Neural cell (in vitro differentiated cells): ENCODE results near the gene FAAP24. TPM values are rescaled to one million over a fixed set of nuclear protein-coding genes. Genes with fewer than 3 reads are reported as not detected.
"Not testable (repeated sequence)": the region's sequence is repeated elsewhere in the genome, so short reads cannot be mapped to it uniquely, and the experiment has no call there.

ENCODE experiments used
- H2AFZ ChIP-seq: fragments of 200-600, 300-800 bp; sonication (generic), shearing (Covaris generic); 2 replicates; pipeline ENCODE4 v1.6.0; 2014; ENCODE audit warnings: low read depth, mild to moderate bottlenecking, antibody characterized with exemption, low read length, moderate library complexity
- H3F3A ChIP-seq: fragments of 200-600 bp; shearing (Covaris generic); 2 replicates; pipeline ENCODE4 v1.6.1; 2016; ENCODE audit warnings: mild to moderate bottlenecking, moderate library complexity, mixed read lengths, antibody characterized with exemption, low read length; ENCODE audit not compliant: insufficient read depth, poor library complexity, severe bottlenecking
- H3K27ac ChIP-seq: fragments of 200-600, 300-800 bp; sonication (generic), shearing (Covaris generic); 2 replicates; pipeline ENCODE4 v1.5.1; 2014; ENCODE audit warnings: mild to moderate bottlenecking, low read length, moderate library complexity
- H3K27me3 ChIP-seq: fragments of 300-800, 200-600 bp; sonication (generic), shearing (Covaris generic); 2 replicates; pipeline ENCODE4 v1.6.0; 2014; ENCODE audit warnings: mild to moderate bottlenecking, low read depth, low read length, moderate library complexity; ENCODE audit not compliant: insufficient read depth
- H3K36me3 ChIP-seq: fragments of 300-800, 200-600 bp; sonication (generic), shearing (Covaris generic); 2 replicates; pipeline ENCODE4 v1.5.1; 2014; ENCODE audit warnings: mild to moderate bottlenecking, antibody characterized with exemption, low read length, moderate library complexity; ENCODE audit not compliant: insufficient read depth
- H3K4me2 ChIP-seq: fragments of 300-800, 200-600 bp; sonication (generic), shearing (Covaris generic); 2 replicates; pipeline ENCODE4 v1.6.0; 2014; ENCODE audit warnings: mild to moderate bottlenecking, low read length
- H3K4me3 ChIP-seq: fragments of 300-800, 200-600 bp; sonication (generic), shearing (Covaris generic); 2 replicates; pipeline ENCODE4 v1.5.1; 2014; ENCODE audit warnings: mild to moderate bottlenecking, low read length, moderate library complexity
- H3K79me2 ChIP-seq: fragments of 200-600 bp; shearing (Covaris generic); replicated peaks from 2 replicates; pipeline ENCODE4 v1.6.0; 2014; ENCODE audit warnings: mild to moderate bottlenecking, low read length, moderate library complexity; ENCODE audit not compliant: insufficient read depth
- H3K9ac ChIP-seq: fragments of 300-800, 200-600 bp; sonication (generic), shearing (Covaris generic); 2 replicates; pipeline ENCODE4 v1.6.1; 2016; ENCODE audit warnings: mild to moderate bottlenecking, low read length, mixed read lengths
- H3K9me2 ChIP-seq: fragments of 200-600 bp; shearing (Covaris generic); 2 replicates; pipeline ENCODE4 v1.6.1; 2016; ENCODE audit warnings: mild to moderate bottlenecking, low read length, mixed read lengths; ENCODE audit not compliant: insufficient read depth
- H3K9me3 ChIP-seq: fragments of 200-600, 300-800 bp; sonication (generic), shearing (Covaris generic); 2 replicates; pipeline ENCODE4 v1.6.1; 2016; ENCODE audit warnings: mild to moderate bottlenecking, mixed run types, low read length, moderate library complexity, mixed read lengths
- H4K20me1 ChIP-seq: fragments of 200-600 bp; shearing (Covaris generic); 2 replicates; pipeline ENCODE4 v1.6.1; 2016; ENCODE audit warnings: mild to moderate bottlenecking, mixed run types; ENCODE audit not compliant: insufficient read depth
- CTCF ChIP-seq: fragments of 450-650 bp; IDR thresholded peaks from 2 replicates; pipeline ENCODE4 v1.5.1; 2014; ENCODE audit warnings: antibody characterized with exemption, mild to moderate bottlenecking, moderate library complexity; ENCODE audit not compliant: poor library complexity, severe bottlenecking
- EP300 ChIP-seq: fragments of 450-650 bp; conservative IDR thresholded peaks from 2 replicates; pipeline ENCODE4 v1.6.1; 2014; ENCODE audit warnings: antibody characterized with exemption, mild to moderate bottlenecking, moderate library complexity; ENCODE audit not compliant: poor library complexity, severe bottlenecking
- EZH2 ChIP-seq: fragments of 200-600, 300-800 bp; shearing (Covaris generic), sonication (generic); IDR thresholded peaks from 2 replicates; pipeline ENCODE4 v1.6.1; 2014; ENCODE audit warnings: antibody characterized with exemption, low read length, borderline replicate concordance, mild to moderate bottlenecking; ENCODE audit not compliant: insufficient read depth, poor library complexity, severe bottlenecking
- MXI1 ChIP-seq: fragments of 450-650 bp; conservative IDR thresholded peaks from 2 replicates; pipeline ENCODE4 v1.6.1; 2014; ENCODE audit warnings: antibody characterized with exemption, mild to moderate bottlenecking; ENCODE audit not compliant: poor library complexity, severe bottlenecking
- POLR2AphosphoS5 ChIP-seq: IDR thresholded peaks from 2 replicates; pipeline ENCODE4 v1.6.1; 2012
- RAD21 ChIP-seq: fragments of 450-650 bp; conservative IDR thresholded peaks from 2 replicates; pipeline ENCODE4 v1.6.1; 2014; ENCODE audit warnings: antibody characterized with exemption, mild to moderate bottlenecking, moderate library complexity
- SMC3 ChIP-seq: fragments of 450-650 bp; conservative IDR thresholded peaks from 2 replicates; pipeline ENCODE4 v1.6.1; 2014; ENCODE audit warnings: antibody characterized with exemption, mild to moderate bottlenecking, moderate library complexity; ENCODE audit not compliant: poor library complexity
- TAF1 ChIP-seq: IDR thresholded peaks from 2 replicates; pipeline ENCODE4 v1.6.1; 2012; ENCODE audit warnings: low read depth
- polyA plus RNA-seq: library from polyadenylated mRNA; depleted of rRNA; stranded (reverse); fragments of >200 nt; gene quantifications from 2 replicates; pipeline ENCODE4 v1.2.3, GENCODE V29; 2014
- TF ChIP-seq, protein P1 (sequence below): IDR thresholded peaks from 2 replicates; pipeline ENCODE4 v1.6.1; 2012; ENCODE audit warnings: borderline replicate concordance

The FAAP24 gene
- polyA plus RNA-seq, 1 donor from 2014 or later, result 4.5 TPM

GRCh38 chr19:33010891-33011290 is 38.8 kb downstream of the FAAP24 start:
- not testable (repeated sequence) for H3K36me3 ChIP-seq, H3K4me3 ChIP-seq

DNA sequence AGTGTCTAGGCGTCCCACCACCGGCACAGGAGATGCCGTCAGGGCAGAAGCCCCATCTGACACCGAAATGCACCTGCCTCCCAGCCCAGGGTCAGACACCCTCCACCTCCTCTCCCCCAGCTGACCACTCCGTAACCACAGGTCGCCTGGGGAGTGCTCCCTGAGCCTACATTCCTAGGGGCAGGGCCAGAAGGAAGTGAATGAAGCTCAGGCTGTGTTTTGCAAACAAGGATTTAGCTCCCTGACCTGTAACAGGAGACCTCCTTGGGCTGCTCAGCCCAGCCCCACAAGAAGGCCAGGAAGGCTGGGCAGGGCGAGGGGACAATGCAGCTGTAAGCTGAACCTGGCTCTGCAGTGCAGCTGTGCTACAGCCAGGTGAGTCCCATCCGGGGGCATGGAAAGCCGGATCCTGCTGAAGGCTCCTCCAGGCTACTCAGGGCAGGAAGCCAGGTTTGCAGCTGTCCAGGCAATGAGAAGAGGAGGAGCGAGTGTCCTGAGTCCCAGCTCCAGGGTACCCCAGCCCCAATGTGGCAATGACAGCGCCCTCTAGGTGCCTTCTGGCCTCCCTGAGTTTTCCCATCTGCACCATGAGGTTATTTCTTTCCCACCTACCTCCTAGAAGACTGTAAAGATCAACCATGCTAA is 50.6 kb downstream of the FAAP24 start:
- H3K27me3 ChIP-seq, result no peaks in the 10 kb centered on the region
- no peaks in the 10 kb centered on the region for H4K20me1 ChIP-seq
- no peak for TF ChIP-seq EZH2
- no peak for TF ChIP-seq POLR2AphosphoS5
- TF ChIP-seq, protein P1, sequence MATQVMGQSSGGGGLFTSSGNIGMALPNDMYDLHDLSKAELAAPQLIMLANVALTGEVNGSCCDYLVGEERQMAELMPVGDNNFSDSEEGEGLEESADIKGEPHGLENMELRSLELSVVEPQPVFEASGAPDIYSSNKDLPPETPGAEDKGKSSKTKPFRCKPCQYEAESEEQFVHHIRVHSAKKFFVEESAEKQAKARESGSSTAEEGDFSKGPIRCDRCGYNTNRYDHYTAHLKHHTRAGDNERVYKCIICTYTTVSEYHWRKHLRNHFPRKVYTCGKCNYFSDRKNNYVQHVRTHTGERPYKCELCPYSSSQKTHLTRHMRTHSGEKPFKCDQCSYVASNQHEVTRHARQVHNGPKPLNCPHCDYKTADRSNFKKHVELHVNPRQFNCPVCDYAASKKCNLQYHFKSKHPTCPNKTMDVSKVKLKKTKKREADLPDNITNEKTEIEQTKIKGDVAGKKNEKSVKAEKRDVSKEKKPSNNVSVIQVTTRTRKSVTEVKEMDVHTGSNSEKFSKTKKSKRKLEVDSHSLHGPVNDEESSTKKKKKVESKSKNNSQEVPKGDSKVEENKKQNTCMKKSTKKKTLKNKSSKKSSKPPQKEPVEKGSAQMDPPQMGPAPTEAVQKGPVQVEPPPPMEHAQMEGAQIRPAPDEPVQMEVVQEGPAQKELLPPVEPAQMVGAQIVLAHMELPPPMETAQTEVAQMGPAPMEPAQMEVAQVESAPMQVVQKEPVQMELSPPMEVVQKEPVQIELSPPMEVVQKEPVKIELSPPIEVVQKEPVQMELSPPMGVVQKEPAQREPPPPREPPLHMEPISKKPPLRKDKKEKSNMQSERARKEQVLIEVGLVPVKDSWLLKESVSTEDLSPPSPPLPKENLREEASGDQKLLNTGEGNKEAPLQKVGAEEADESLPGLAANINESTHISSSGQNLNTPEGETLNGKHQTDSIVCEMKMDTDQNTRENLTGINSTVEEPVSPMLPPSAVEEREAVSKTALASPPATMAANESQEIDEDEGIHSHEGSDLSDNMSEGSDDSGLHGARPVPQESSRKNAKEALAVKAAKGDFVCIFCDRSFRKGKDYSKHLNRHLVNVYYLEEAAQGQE, result no peak
- no peak for TF ChIP-seq RAD21
- no peak for TF ChIP-seq MXI1
- no peak for TF ChIP-seq CTCF
- TF ChIP-seq SMC3, result no peak
- no peak for TF ChIP-seq EP300
- TF ChIP-seq TAF1, result no peak
- H3K36me3 ChIP-seq, result no peaks in the 10 kb centered on the region
- H3K9ac ChIP-seq, result no peak overlapping the region
- no peaks in the 10 kb centered on the region for H3F3A ChIP-seq
- no peak overlapping the region for H3K4me2 ChIP-seq
- H3K9me2 ChIP-seq, result no peaks in the 10 kb centered on the region
- H2AFZ ChIP-seq, result no peak overlapping the region
- no peak overlapping the region for H3K4me3 ChIP-seq
- no peaks in the 10 kb centered on the region for H3K9me3 ChIP-seq
- no peak overlapping the region for H3K27ac ChIP-seq
- no peaks in the 10 kb centered on the region for H3K79me2 ChIP-seq

More at GRCh38 chr19:33010891-33011290, 38.8 kb downstream of the FAAP24 start:
- H3F3A ChIP-seq, H2AFZ ChIP-seq, H3K27ac ChIP-seq, H3K79me2 ChIP-seq, H3K9me2 ChIP-seq, H3K9ac ChIP-seq, H3K9me3 ChIP-seq, H4K20me1 ChIP-seq, H3K27me3 ChIP-seq, H3K4me2 ChIP-seq: not testable (repeated sequence)

- TF ChIP-seq CTCF (no peak), EP300 (no peak), SMC3 (no peak), POLR2AphosphoS5 (no peak), TAF1 (no peak), RAD21 (no peak), MXI1 (no peak), EZH2 (no peak)
- TF ChIP-seq, protein P1, result no peak
- Histone ChIP-seq H3K9ac (no peak overlapping the region), H3K9me2 (no peaks in the 10 kb centered on the region), H3K79me2 (no peaks in the 10 kb centered on the region), H4K20me1 (no peaks in the 10 kb centered on the region), H3F3A (no peaks in the 10 kb centered on the region), H3K27ac (no peak overlapping the region), H3K9me3 (no peaks in the 10 kb centered on the region), H2AFZ (no peak overlapping the region), H3K4me2 (no peak overlapping the region), H3K4me3 (no peak overlapping the region), H3K27me3 (no peaks in the 10 kb centered on the region), H3K36me3 (no peaks in the 10 kb centered on the region)
These were observed 52.4 kb downstream of the FAAP24 start for GRCh38 chr19:33024398-33024797.
